AG09309 (cell line): ENCODE measurements around the gene MGAT3.

Experiments used
- DNase-seq: peaks from one replicate; pipeline ENCODE4 v3.0.0-alpha.2; 2010; ENCODE audit warnings: low read depth
- H3K4me3 ChIP-seq: 2 replicates; pipeline ENCODE4 v1.5.1; 2011; ENCODE audit warnings: mild to moderate bottlenecking, low read depth, low read length, moderate library complexity; ENCODE audit not compliant: control insufficient read depth
- CTCF ChIP-seq: IDR thresholded peaks from 2 replicates; pipeline ENCODE4 v1.5.1; 2011; ENCODE audit warnings: mild to moderate bottlenecking, low read depth, low read length, inconsistent platforms; ENCODE audit not compliant: insufficient read depth, control insufficient read depth; ENCODE audit errors: missing control alignments

MGAT3 gene

GRCh38 chr22:39474351-39475111, 17.7 kb downstream of the MGAT3 start:
- H3K4me3 ChIP-seq: no peak overlapping the region
- no peak for TF ChIP-seq CTCF
- no peak for DNase-seq

GRCh38 chr22:39475337-39475736, 18.5 kb downstream of the MGAT3 start:
- no peak for TF ChIP-seq CTCF
- DNase-seq: no peak
- no peak overlapping the region for H3K4me3 ChIP-seq

- DNase-seq: no peak
- no peak overlapping the region for H3K4me3 ChIP-seq
- TF ChIP-seq CTCF: no peak
Measured at GRCh38 chr22:39475902-39476301, 19.1 kb downstream of the MGAT3 start.

- H3K4me3 ChIP-seq: no peak overlapping the region
- TF ChIP-seq CTCF: no peak
- no peak for DNase-seq
Measured at GRCh38 chr22:39476664-39477063, 19.9 kb downstream of the MGAT3 start.

GRCh38 chr22:39477542-39477941, 20.7 kb downstream of the MGAT3 start:
- no peak for DNase-seq
- H3K4me3 ChIP-seq: no peak overlapping the region

GRCh38 chr22:39478441-39478850, 21.6 kb downstream of the MGAT3 start:
- no peak overlapping the region for H3K4me3 ChIP-seq
- no peak for TF ChIP-seq CTCF
- no peak for DNase-seq

More at GRCh38 chr22:39477542-39477941, 20.7 kb downstream of the MGAT3 start:
- TF ChIP-seq CTCF: no peak
